Activated CD4-positive, alpha-beta T cell treated with anti-CD3 and anti-CD28 coated beads, Interleukin-2, amount 50 U/mL, for 16 hours (primary cell): ENCODE measurements around the gene TBC1D3K.
"Not testable (repeated sequence)": the region's sequence is repeated elsewhere in the genome, so short reads cannot be mapped to it uniquely, and the experiment has no call there.

Experiments
- DNase-seq: peaks from one replicate; pipeline ENCODE4 v3.0.0-alpha.2; 2020

Gene TBC1D3K

GRCh38 chr17:37924115-37924514 is at the start of gene TBC1D3K:
Gene TBC1D3K, plus strand, starts transcription at chr17:37924415. Its CDS starts 1,585 bp downstream, at chr17:37926000.
- DNase-seq = not testable (repeated sequence)

- no peak for DNase-seq
Observed at GRCh38 chr17:37884516-37884915, 39.7 kb upstream of the TBC1D3K start.

GRCh38 chr17:37885136-37885535 is 39.1 kb upstream of the TBC1D3K start:
- DNase-seq = no peak

GRCh38 chr17:37888881-37889280 is 35.3 kb upstream of the TBC1D3K start:
- no peak for DNase-seq

GRCh38 chr17:37896961-37897360 is 27.3 kb upstream of the TBC1D3K start:
- not testable (repeated sequence) for DNase-seq
